Erythroblast (primary cell): ENCODE results near the gene FZD1.

Source experiments
- GATA1 ChIP-seq: IDR thresholded peaks from 2 replicates; pipeline ENCODE4 v1.6.1; 2011; ENCODE audit warnings: low read depth, mild to moderate bottlenecking, control low read depth, low read length, moderate library complexity
- POLR2A ChIP-seq: IDR thresholded peaks from 2 replicates; pipeline ENCODE4 v1.6.1; 2011; ENCODE audit warnings: mild to moderate bottlenecking, low read length

DNA sequence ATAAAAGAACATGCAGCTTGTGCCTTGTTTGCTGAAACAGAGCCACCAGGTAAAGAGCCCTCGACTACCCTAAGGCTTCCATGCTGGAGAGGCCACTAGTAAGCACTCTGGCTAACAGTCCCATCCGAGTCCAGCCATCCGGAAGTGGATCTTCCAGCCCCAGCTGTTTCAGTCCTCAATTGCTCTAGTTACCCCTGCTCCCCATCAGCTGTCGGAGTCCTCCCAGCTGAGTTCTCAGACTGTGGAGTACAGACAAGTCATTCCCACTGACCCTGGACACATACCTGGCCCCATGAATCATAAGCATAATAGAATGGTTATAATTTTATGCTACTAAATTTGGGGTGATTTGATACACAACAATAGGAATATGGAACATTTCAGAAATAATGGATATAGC lies 13.5 kb upstream of the FZD1 start:
- TF ChIP-seq POLR2A, result no peak
- no peak for TF ChIP-seq GATA1
